T47D (cell line): ENCODE results near the gene FAM89B.

Source experiments
- DNase-seq, 2 experiments: peaks; one replicate each; pipeline versions ENCODE4 v3.0.0 to v3.0.0-alpha.2; 2011 to 2012; ENCODE audit warnings: low read depth in 1 of 2, low spot score in 1 of 2
- JUND ChIP-seq: IDR thresholded peaks from 2 replicates; pipeline ENCODE4 v1.6.1; 2012; ENCODE audit warnings: low read depth
- in situ Hi-C: cut with HindIII; loops from 2 replicates; pipeline ENCODE4 v1.10.0; 2016; ENCODE audit warnings: low sequenced_read_pairs, low pct_unique_long_range_greater_than_20kb

Gene FAM89B

DNA sequence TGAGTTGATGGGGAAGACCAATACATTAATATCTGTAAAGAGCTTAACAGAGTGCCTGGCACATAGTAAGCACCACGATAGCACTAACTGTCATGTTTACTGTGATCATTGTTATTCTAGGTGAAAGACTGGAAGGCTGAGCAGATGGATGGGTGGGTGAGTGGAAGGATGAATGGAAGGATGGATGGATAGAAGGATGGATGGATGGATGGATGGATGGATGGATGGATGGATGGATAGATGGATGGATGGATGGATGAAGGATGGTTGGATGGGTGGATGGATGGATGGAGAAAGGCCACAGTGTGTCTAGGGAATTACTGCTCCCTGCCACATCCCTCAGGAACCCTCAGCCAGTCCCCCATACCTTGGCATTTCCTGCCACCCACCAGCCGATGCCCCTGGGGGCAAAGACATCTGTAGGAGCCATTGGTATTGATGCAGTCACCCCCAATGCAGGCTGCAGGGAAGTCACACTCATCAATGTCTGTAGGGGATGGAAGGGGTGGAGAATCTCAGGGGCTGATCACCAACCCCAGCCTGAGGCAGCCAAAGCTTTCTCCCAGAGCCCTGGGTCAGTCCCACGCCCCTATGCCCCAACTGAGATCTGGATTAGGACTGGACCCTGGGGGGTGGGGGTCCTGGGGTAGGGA is 29.5 kb upstream of the FAM89B start:
- TF ChIP-seq JUND: no peak
- DNase-seq: no peak
- in situ Hi-C loops: no loop called here

DNA sequence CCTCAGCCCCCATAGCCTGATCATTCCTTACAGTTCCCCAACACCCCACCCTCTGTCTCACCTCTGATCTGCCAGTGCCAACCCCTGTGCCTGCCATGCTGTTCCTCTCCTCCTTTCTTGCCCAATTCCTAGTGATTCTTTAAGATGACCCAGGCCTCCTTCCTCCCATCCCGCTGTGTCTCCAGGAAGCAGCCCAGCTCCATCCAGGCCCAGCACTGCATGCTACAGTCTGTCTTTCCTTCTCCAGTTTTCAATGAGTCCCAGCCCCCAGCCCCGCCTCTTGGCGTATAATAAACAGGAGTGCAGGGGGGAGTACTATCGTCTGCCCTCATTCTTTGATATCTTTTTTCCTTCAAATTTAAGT is 26.5 kb upstream of the FAM89B start:
- no peak for DNase-seq
- no peak for TF ChIP-seq JUND
- in situ Hi-C loops: no loop called here

GRCh38 chr11:65546217-65546958 is 25.9 kb upstream of the FAM89B start:
- in situ Hi-C loops: no loop called here
- no peak for TF ChIP-seq JUND
- DNase-seq: peak; percentile 97 to 99

- in situ Hi-C loops: no loop called here
- DNase-seq: no peak
- no peak for TF ChIP-seq JUND
These were observed 24.8 kb upstream of the FAM89B start for GRCh38 chr11:65547446-65548125.

- DNase-seq: no peak
- TF ChIP-seq JUND: no peak
- in situ Hi-C loops: no loop called here
These were observed 23.9 kb upstream of the FAM89B start for GRCh38 chr11:65548395-65548794.

- in situ Hi-C loops: no loop called here
- no peak for DNase-seq
- no peak for TF ChIP-seq JUND
These were observed 23.2 kb upstream of the FAM89B start for GRCh38 chr11:65549096-65549495.

DNA sequence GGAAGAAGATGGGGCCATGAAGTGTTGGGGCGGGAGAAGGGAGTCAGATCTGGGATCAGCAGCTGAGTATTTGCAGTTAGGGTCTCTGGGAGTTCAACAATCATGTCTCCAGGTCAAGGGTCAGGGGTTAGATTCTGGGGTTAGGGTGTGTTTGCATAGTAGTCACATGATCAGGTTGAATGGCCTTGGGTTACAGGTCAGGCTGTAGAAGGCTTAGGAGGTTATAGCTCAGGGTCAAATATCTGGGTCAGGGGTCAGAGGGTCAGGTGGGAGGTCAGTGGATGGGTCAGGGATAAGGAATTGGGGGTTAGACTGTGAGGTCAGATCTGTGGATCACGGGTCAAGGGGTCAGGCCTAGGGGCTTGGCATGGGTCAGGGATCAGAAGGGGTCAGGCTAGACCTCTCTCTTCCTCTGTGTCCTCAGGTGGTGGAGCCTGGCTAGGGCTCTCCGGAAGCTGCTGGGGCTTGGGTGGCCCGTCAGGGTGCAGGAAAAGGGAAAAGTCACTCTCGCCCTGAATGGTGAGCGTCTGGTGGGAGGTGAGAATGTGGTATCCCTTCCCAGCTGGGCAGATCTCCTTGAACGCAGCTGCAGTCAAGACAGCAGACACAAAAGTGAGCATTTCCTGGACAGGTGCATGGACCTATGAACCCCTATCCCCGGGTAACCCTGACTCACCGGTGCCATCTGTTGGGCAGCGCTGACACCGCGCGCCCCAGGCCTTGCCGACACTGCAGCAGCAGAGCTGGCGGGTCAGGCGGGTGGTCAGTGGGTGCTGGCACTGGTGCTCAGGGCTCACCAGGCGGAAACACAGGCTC is 20.6 kb upstream of the FAM89B start:
- peak in 1 of 2 experiments; percentile 86 for DNase-seq
- in situ Hi-C loops: no loop called here
- TF ChIP-seq JUND: no peak

GRCh38 chr11:65552388-65552951 is 19.9 kb upstream of the FAM89B start:
- in situ Hi-C loops: no loop called here
- TF ChIP-seq JUND: no peak
- DNase-seq: no peak

DNA sequence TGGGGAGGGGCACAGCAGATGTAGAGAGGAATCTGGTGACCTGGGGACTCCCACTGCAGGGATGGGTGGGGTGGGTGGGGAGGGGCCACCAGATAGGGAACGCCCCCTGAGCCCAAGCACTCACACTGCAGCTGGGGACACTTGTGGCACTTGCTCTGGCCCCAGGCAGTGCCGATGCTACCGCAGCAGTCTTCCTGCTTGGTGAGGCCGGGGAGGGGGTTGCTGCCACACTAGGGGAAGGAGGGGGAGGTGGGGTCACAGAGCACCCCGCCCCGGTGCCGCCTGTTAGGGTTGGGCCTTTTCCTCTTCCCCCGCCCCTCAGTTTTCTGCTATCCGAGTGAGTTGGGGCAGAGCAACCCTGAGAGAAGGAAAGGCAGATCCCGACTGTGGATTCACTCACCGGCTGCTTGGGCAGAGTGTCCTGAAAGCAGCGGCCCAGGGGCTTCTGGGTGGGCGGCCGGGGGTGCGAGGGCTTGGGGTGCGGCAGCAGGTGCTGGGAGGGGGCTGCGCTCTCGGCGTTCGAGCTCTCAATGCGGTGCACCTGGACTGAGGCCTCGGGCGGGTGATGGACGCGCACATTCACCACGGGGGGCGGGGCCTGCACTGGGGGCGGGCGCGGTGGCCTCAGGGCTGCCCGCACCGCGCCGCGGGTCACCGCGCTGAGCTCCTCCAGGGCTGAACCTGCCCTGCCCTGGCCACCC is 18.9 kb upstream of the FAM89B start:
- TF ChIP-seq JUND: no peak
- in situ Hi-C loops: no loop called here
- DNase-seq: peak in 1 of 2 experiments; percentile 87

DNA sequence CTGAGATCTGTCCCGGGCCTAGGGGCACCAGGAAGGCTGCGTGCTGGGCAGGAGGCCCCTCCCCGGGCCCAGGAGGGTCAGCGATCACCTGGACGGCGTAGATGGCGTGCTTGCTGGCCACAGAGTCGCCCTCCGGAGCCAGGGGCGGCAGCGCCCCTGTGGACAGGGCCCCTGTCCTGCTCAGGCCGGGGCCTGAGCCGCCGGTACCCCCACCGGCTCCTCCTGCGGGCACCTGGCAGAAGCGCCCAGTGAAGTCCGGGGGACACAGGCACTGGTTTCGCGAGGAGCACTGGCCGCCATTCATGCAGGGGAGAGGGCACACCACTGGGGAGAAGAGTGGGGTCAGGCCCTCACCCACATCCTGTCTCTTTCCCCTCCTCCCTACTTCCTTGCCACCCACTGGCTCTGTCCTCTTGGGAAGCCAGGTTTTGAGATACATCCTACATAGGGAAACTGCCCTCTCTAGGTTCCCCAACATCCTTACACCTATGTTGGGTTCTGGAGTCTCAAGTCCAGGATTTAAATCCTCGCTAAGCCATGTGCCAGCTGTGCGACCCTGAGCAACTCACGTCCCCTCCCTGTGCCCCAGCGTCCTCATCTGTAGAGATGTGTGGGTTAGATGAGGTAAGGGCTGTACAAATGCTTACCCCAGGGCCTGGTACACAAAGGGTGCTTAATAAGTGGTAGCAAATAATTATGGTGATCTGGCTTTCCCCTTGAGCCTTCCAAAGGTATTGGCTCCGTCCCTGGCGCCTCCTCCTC is 18.1 kb upstream of the FAM89B start:
- no peak for DNase-seq
- in situ Hi-C loops: no loop called here
- no peak for TF ChIP-seq JUND

GRCh38 chr11:65554842-65555430 is 17.4 kb upstream of the FAM89B start:
- TF ChIP-seq JUND: no peak
- DNase-seq: no peak
- in situ Hi-C loops: no loop called here
